Frontal cortex (tissue), 4 donors: ENCODE results near the gene BLOC1S1. TPM values are rescaled to one million over a fixed set of nuclear protein-coding genes. Genes with fewer than 3 reads are reported as not detected.

Experiments used
- DNase-seq, 2 donors: peaks; one replicate each; pipeline ENCODE4 v3.0.0; 2012; ENCODE audit warnings: low spot score in 2 of 2
- FAIRE-seq: peaks from 2 replicates; lab custom pipeline; 2012; peaks lifted over from hg19 to GRCh38; lab: Jason Lieb, UNC
- small RNA-seq: library from RNA; depleted of rRNA; stranded (forward); fragments of <200 nt; gene quantifications from one replicate; pipeline ENCODE3, GENCODE V24; 2014
- total RNA-seq: library from RNA; depleted of rRNA; stranded (reverse); fragments of >200 nt; gene quantifications from one replicate; pipeline ENCODE4 v1.2.3, GENCODE V29; 2014
- donor health status: control.
- donor health status: control.
- donor health status: control.

BLOC1S1 gene
- total RNA-seq, 1 donor from 2014 or later = 21.2 TPM

DNA sequence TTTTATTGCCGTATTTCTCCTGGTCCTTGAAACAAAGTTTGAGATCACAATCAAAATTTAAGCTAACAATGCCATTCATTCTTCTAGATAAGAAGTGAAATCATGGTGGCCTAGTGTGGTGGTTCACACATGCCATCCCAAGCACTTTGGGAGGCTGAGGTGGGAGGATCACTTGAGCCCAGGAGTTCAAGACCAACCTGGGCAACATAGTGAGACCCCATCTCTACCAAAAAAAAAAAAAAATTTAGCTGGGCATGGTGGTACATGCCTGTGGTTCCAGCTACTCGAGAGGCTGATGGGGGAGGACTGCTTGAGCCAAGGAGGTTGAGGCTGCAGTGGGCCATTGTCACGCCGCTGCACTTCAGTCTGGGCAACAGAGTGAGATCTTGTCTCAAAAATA lies 51.3 kb downstream of the BLOC1S1 start:
- no peak for FAIRE-seq
- no peak for DNase-seq

Small RNA genes within 50 kb of the gene (small RNA-seq; reads per million reads assigned to genes)
- gene AC009779.1 (not detected), gene RF00017 (not detected)

Other genes with a start within 250 kb of the BLOC1S1 start
- gene OR6C70, start 245.9 kb upstream of the BLOC1S1 start, total RNA-seq = not detected
- not detected for gene OR6C68, start 223.7 kb upstream of the BLOC1S1 start, total RNA-seq
- not detected for gene OR6C4, start 166.4 kb upstream of the BLOC1S1 start, total RNA-seq
- gene OR2AP1, start 143.6 kb upstream of the BLOC1S1 start, total RNA-seq = not detected
- not detected for gene OR10P1, start 79.2 kb upstream of the BLOC1S1 start, total RNA-seq
- 3.7 TPM for gene ITGA7, start 8.1 kb upstream of the BLOC1S1 start, total RNA-seq
- gene RDH5, start 4.3 kb downstream of the BLOC1S1 start, total RNA-seq = 4.5 TPM
- gene CD63, start 13.0 kb downstream of the BLOC1S1 start, total RNA-seq = 227 TPM
- gene GDF11, start 27.1 kb downstream of the BLOC1S1 start, total RNA-seq = 6.1 TPM
- gene SARNP, start 101.7 kb downstream of the BLOC1S1 start, total RNA-seq = 66.4 TPM
- 4.5 TPM for gene ORMDL2, start 102.0 kb downstream of the BLOC1S1 start, total RNA-seq
- gene DNAJC14, start 113.5 kb downstream of the BLOC1S1 start, total RNA-seq = 42.0 TPM
- not detected for gene MMP19, start 126.9 kb downstream of the BLOC1S1 start, total RNA-seq
- gene PYM1, start 211.8 kb downstream of the BLOC1S1 start, total RNA-seq = 22.4 TPM
- gene DGKA, start 215.1 kb downstream of the BLOC1S1 start, total RNA-seq = 7.7 TPM
- gene PMEL, start 250.0 kb downstream of the BLOC1S1 start, total RNA-seq = not detected